ENCODE measurements around the gene NARF.
"Not testable (repeated sequence)": the region's sequence is repeated elsewhere in the genome, so short reads cannot be mapped to it uniquely, and the experiment has no call there.

The NARF gene

GRCh38 chr17:82503728-82504308 lies 45.3 kb downstream of the NARF start:
- DNase-seq: no peak

GRCh38 chr17:82505296-82505695 lies 46.8 kb downstream of the NARF start:
- DNase-seq: no peak

DNA sequence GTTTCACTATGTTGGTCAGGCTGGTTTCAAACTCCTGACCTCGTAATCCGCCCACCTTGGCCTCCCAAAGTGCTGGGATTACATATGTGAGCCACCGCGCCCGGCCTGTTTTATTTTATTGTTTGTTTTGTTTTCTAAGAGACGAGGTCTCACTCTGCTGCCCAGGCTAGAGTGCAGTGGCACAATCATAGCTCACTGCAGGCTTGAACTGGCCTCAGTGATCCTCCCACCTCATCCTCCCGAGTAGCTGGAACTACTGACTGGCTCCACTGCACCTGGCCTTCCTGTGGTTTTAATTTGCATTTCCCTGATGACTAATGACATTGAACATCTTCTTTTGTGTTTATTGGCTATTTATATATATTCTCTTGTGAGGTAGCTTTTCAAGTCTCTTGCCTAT lies 47.9 kb downstream of the NARF start:
- DNase-seq: not testable (repeated sequence)

GRCh38 chr17:82507631-82508175 lies 49.2 kb downstream of the NARF start:
- DNase-seq: no peak

DNA sequence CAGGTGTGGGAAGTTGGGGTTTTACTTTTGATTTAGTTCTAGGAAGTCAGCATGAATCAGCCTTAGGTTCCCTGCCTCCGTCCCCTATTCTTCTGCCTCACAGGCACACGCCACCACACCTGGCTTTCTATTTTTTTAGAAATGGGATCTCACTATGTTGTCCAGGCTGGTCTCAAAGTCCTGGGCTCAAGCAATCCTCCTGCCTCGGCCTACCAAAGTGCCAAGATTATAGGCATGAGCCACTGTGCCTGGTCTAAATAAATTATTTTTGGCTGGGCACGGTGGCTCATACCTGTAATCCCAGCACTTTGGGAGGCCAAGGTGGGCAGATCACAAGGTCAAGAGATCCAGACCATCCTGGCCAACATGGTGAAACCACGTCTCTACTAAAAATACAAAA lies 53.1 kb downstream of the NARF start:
- DNase-seq: not testable (repeated sequence)

GRCh38 chr17:82513864-82514263 lies 55.3 kb downstream of the NARF start:
- DNase-seq: not testable (repeated sequence)

GRCh38 chr17:82517230-82517865 lies 58.8 kb downstream of the NARF start:
- no peak for DNase-seq

DNA sequence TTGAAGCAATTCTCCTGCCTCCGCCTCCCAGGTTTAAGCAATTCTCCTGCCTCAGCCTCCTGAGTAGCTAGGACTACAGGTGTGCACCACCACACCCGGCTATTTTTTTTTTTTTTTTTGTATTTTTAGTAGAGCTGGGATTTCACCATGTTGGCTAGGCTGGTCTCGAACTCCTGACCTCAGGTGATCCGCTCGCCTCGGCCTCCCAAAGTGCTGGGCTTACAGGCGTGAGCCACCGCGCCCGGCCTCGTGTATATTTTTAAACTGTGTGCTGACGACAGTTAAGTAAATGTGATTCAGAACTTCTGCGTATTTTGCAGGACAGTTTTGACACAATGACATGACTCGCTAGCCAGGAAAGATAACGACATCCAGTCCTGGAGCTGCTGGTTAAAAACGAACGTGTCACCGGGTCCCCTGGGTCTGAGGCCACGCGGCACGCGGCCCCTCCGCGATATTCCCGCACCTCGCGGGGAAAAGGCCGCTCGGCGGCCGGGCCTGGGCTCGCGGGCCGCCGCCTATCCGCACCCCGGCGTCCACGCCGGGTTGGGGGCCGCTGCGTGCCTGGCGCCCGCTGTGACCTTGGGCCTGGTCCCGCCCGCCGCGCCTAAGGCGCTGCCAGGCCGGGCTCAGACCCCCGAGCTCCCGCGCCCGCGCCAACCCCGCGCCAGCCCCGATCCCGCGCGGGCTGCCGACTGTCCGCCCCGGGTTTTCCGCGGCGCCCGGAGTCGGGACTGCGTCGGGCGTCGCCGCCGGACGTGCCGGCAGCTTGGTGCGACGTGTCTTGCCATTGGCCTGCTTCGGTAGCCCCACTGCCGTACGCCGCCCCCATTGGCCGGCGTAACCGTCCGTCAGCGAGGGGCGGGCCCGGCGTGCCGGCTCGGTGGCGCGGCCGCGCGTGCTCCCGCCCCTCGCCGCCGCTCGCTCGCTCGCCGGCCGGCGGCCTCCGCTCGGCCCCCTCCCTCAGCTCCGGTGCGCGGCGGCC lies 60.6 kb downstream of the NARF start, which contains the start of gene FOXK2:
TSS of gene FOXK2 (plus strand) at position 907 of the 985 bp plus-strand sequence. CDS start 157 bp downstream, outside the sequence.
- peak; percentile 92 for DNase-seq

DNA sequence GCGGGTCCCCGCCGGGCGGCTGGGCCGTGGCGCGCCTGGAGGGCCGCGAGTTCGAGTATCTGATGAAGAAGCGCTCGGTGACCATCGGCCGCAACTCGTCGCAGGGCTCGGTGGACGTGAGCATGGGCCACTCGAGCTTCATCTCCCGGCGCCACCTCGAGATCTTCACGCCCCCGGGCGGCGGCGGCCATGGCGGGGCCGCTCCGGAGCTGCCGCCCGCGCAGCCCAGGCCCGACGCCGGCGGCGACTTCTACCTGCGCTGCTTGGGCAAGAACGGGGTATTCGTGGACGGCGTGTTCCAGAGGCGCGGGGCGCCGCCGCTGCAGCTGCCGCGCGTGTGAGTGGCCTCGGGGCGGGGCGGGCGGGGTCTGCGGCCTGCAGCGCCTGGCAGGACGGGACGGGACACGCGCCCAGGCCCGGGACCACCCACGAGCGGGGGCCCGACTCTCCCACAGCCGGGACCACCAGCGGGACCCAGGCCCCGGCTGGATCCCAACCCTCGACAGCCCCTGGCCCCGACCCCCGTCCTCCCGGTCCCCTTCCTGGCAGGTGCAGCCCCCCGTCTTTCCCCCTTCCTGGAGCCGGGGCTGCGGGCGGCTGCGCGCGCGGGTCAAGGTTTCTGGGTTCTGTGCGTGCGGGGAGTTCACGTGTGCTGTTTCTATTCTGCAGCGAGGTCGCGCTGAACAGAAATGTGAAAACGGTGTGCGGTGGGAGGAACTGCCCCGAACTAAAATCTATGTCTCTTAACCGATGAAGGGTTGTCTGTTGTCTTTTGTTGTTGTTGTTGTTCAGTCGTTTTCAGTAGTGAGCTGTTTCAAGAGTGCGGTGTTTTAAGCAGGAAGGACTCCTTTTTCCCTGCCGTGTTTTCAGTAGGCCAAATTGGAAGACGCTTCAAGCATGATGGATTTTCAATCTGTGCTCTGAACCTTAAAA lies 61.7 kb downstream of the NARF start:
- DNase-seq: peak; percentile 48

DNA sequence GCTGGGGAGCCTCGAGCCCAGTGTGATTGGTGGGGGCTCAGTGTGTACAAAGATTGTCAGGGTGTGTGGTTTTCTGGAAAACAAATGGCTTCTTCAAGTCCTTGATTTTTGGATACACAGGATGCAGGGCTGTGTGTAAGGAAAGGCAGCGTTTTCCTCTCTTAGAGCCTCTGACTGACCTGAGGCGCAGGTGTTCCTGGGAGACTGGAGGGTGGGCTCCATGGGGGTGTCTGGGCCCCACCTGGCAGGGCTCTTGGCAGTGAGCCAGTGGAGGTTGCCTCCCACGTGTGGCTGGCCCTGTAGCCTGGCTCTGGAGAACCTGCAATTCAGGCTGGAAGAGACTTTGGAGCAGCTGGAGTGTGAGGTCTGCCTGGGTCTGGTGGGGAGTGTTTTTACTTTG lies 66.0 kb downstream of the NARF start:
- DNase-seq: peak; percentile 9

- DNase-seq: no peak
Observed at GRCh38 chr17:82525712-82526111, 67.2 kb downstream of the NARF start.

DNA sequence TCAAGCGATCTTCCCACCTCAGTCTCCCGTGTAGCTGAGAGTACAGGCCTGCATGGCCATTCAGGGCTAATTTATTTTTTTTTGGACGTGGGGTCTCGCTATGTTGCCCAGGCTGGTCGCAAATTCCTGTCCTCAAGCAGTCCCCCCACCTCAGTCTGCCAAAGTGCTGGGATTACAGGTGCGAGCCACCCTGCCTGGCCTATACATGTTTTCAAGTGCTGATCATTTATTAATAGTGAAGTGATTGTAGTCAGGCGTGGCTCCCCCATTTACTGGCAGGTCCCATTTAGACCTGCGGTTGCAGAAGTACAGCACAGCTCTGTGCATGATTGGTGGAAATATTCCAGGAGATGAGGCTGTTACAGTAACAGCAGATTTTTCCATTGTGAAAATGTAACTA lies 69.4 kb downstream of the NARF start:
- DNase-seq: no peak

DNA sequence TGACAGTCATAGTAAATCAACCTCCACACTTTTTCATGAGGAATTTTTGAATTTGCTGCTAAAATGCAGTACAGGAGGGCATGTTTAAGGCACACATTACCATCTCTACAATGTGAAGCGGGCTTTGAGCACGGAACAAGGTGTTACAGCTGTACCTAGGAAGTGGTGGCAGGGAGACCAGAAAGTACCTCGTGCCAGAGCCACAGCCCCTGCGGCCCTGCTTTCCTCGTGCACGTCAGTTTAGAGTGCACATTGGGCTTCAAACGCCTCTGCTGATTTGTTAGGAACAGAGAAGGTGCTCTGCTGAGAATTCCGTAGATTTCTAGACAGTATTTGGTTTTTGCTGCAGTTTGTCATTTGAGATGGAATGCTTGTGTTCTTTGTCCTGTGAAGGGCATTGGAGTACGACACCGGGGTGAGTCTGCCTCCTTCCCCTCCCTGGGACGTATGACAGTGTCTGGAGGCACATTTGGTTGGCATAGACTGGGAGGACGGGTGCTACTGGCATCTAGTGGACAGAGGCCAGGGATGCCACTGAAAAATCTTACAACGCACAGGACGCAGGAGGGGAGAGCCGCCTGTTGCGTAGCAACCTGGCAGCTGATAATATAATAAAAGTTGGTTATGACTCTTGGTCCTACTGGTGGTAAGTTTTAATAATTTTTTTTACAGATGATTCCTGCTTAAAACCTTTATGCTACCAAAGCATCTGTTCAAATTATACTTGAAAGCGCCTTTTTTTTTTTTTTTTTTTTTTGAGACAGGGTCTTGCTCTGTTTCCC lies 70.1 kb downstream of the NARF start:
- no peak for DNase-seq

DNA sequence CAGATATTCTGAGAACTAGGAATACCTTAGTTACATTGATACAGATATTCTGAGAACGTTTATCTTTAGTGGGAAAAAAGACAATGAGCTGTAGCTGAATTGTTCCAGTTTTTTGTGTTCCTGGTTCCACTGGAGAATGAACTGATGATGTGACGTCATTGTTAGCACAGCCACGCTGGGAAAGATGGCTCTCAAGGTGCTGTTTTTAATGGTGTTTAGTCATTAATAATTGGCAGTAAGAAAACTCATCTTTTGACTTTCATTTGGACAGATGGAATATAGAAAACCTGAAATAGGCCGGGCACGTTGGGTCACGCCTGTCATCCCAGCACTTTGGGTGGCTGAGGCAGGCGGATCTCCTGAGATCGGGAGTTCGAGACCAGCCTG lies 71.4 kb downstream of the NARF start:
- no peak for DNase-seq

- no peak for DNase-seq
Observed at GRCh38 chr17:82531431-82531881, 72.9 kb downstream of the NARF start.

DNA sequence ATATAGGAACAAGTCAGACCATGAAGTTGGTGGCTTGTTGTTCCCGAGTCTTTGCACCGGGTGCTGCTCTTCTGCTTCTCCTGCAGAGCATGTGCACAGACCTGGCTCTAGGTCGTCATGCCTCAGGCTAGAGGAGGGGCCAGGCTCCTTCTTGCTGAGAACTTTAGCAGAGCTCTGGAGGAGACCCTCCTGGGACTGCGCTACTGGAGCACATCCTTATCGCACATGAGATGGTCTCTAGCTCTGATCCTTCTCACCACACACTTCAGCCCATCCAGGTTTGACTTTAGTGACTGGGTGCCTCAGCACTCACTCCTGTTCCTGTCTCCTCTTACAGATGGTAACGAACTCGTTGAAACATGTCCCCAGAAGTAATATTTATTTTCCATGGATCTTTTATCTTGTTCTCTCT lies 75.9 kb downstream of the NARF start:
- DNase-seq: no peak

GRCh38 chr17:82536512-82537201 lies 78.1 kb downstream of the NARF start:
- DNase-seq: no peak

- not testable (repeated sequence) for DNase-seq
Observed at GRCh38 chr17:82537228-82537627, 78.7 kb downstream of the NARF start.

GRCh38 chr17:82539076-82539475 lies 80.5 kb downstream of the NARF start:
- not testable (repeated sequence) for DNase-seq
